GM13977 (cell line): ENCODE data around the gene GSTCD.

ENCODE experiments used
- DNase-seq: peaks from one replicate; pipeline ENCODE4 v3.0.0; 2012; ENCODE audit warnings: low spot score
- CTCF ChIP-seq: IDR thresholded peaks from 2 replicates; pipeline ENCODE4 v1.5.1; 2012; ENCODE audit warnings: mild to moderate bottlenecking, control low read depth; ENCODE audit not compliant: insufficient read depth; ENCODE audit errors: extremely low read depth, missing control alignments
- in situ Hi-C: fragments of 300-500 bp; cut with MboI; formaldehyde crosslinking; loops from one replicate; pipeline ENCODE4 v1.12.0; 2022; ENCODE audit warnings: low sequenced_read_pairs, low pct_unique_long_range_greater_than_20kb, mixed read lengths, inconsistent platforms; ENCODE audit not compliant: unreplicated experiment

Gene GSTCD

GRCh38 chr4:105708181-105709080, at the start of gene GSTCD, which contains the start of gene INTS12:
GSTCD (plus strand) TSS chr4:105708784; CDS start chr4:105717614, 8,830 bp downstream.
INTS12 (minus strand) TSS chr4:105708689; CDS start chr4:105700005, 8,684 bp downstream.
- peak; percentile 81 for DNase-seq
- in situ Hi-C loops = no loop called here
- peak; percentile 8 for TF ChIP-seq CTCF

- no peak for TF ChIP-seq CTCF
- no peak for DNase-seq
- in situ Hi-C loops = no loop called here
Observed at GRCh38 chr4:105659190-105659589, 49.4 kb upstream of the GSTCD start.

- in situ Hi-C loops = no loop called here
- DNase-seq = no peak
- TF ChIP-seq CTCF = no peak
Observed at GRCh38 chr4:105661028-105661427, 47.6 kb upstream of the GSTCD start.

- in situ Hi-C loops = no loop called here
- no peak for TF ChIP-seq CTCF
- no peak for DNase-seq
Observed at GRCh38 chr4:105662935-105663675, 45.5 kb upstream of the GSTCD start.

GRCh38 chr4:105666693-105667092, 41.9 kb upstream of the GSTCD start:
- peak; percentile 37 for TF ChIP-seq CTCF
- DNase-seq = peak; percentile 36

GRCh38 chr4:105670684-105671083, 37.9 kb upstream of the GSTCD start:
- DNase-seq = no peak
- no peak for TF ChIP-seq CTCF
- in situ Hi-C loops = no loop called here

More at GRCh38 chr4:105666693-105667092, 41.9 kb upstream of the GSTCD start:
- in situ Hi-C loops = no loop called here
